Ramos (cell line): Measurements from ENCODE around the gene SLC25A34.

Experiments
- in situ Hi-C: fragments of 300-500 bp; cut with MboI; formaldehyde crosslinking; loops from one replicate; pipeline ENCODE4 v1.14.3; 2022; ENCODE audit warnings: low sequenced_read_pairs; ENCODE audit not compliant: unreplicated experiment

Gene SLC25A34

DNA sequence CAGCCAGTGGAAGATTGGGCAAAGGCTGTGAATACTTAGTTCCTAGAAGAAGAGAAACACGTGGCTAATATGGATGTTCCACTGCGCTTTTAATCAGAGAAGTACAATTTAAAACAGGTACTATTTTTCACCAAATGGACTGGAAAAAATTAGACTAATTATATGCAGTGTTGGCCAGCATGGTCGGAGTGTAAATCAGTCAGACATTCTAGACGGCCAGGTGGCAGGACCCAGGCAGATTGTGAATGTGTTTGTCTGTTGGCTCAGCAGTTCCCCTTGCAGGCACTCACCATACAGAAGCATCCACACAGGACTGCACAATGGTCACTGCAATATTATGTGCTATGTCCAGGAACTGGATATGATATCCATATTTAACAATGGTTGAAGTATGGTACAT is 23.9 kb upstream of the SLC25A34 start:
- in situ Hi-C loops: no loop called here

GRCh38 chr1:15714406-15715136 is 21.5 kb upstream of the SLC25A34 start:
- in situ Hi-C loops: no loop called here

DNA sequence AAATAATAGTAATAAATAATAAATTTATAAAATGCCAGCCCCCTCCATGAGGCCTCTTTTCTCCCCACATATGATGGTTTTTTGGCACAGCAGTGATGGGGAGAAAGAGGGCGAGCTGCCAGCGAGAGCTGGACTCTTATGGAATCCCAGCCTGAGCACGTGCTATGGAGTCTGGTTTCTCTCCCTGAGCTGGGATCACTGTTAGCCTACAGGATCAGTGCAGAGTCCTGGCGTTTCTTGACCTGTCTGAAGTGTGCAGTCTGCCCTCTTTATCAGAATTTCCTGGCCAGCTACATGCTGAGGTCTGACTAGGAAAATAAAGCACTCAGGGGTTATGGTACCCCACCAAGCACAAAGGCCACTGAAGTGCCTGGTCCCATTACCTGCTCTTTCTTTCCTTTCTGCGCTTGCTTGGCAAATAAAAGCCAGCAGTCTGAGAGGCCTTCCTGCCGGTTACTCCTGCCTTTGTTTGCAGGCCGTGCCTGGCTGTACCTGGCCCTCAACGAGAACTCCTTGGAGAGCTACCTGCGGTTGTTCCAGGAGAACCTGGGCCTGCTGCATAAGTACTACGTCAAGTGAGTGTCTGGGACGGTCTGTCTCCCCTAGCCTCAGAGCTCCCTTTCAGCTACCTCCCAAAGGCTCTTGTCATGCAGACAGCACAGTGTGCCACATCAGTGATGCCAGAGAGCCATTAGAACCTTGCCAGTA is 18.5 kb upstream of the SLC25A34 start:
- in situ Hi-C loops: no loop called here

DNA sequence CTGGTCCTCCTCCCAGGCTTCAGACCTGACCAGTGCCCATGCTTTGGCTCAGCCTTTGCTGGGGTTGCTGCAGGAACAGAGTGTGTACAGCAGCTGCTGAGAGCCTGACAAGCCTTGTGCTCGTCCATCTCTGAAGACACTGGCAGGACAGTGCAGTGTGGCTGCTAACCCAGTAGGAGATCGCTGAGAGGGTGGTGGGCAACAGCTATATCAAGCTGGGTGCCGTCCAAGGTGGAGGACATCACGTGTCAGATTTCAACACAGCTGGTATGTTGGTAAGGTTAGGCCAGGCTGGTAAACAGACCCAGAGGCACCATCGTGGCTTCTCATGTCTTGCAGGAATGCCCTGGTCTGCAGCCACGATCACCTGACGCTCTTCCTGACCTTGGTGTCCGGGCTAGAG is 17.9 kb upstream of the SLC25A34 start:
- in situ Hi-C loops: no loop called here

DNA sequence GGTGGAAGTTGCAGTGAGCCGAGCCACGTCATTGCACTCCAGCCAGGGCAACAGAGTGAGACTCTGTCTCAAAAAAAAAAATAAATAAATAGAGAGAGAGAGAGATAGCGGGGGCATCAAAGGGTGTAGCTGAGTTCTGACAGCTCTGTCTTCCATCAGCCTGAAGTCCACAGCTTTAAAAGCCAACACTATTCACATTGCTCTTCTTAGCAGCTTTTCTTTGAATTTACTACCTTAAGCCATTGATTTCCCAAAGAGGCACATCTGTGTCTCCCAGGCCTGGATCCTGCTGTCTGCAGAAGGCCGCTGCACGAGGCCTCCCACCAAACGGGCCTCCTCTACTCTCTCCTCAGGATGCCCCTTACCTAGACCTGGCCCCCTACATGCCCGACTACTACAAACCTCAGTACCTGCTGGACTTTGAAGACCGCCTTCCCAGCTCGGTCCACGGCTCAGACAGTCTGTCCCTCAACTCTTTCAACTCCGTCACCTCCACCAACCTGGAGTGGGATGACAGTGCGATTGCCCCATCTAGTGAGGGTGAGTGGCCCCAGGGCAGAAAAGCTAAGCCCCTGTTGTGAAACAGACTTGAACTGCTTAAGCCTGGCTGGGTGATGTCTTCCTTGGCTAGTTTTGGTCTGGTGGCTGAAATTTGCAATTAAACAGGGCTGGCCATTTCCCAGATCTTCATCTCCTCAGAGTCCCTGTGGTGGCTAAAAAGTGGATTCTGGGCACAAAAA is 16.5 kb upstream of the SLC25A34 start:
- in situ Hi-C loops: no loop called here

DNA sequence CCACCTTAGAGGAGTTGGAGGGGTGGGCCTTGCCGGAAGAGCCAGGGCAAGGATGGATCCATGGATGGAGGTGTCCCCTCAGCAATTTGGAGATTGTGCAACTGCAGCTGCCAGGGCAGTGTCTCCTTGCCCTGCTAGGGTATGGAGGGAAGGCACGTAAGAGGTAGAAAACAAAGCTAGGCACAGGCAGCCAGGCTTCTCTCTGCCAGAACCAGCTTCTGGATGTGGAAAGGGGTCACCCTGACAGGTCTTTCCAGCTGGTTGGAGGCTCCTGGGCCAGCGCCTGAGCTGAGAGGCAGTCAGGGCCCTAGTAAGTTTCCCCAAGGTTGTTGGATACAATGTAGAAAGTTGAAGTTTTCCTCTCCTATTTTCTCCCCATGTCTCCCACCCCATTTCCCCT is 15.2 kb upstream of the SLC25A34 start:
- in situ Hi-C loops: no loop called here

DNA sequence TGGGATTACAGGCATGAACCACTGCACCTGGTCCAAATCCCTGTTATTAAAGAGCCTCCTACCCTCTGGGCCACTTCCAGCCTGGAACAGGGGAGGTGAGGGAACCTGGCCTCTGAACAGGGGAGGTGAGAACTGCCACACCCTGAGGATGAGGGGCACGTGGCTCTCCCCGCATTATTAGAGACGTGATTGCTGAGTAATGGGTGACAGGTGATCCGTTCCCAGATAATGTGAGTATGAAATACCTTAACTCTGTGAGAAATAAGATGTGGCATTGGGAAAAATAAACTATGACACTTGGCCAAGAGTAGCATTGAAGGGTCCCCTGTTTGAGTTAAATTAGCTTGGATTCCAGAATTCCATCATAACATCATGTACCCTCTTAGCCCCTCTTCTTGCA is 13.6 kb upstream of the SLC25A34 start:
- in situ Hi-C loops: no loop called here

- in situ Hi-C loops: no loop called here
Observed at GRCh38 chr1:15722836-15723532, 13.1 kb upstream of the SLC25A34 start.

DNA sequence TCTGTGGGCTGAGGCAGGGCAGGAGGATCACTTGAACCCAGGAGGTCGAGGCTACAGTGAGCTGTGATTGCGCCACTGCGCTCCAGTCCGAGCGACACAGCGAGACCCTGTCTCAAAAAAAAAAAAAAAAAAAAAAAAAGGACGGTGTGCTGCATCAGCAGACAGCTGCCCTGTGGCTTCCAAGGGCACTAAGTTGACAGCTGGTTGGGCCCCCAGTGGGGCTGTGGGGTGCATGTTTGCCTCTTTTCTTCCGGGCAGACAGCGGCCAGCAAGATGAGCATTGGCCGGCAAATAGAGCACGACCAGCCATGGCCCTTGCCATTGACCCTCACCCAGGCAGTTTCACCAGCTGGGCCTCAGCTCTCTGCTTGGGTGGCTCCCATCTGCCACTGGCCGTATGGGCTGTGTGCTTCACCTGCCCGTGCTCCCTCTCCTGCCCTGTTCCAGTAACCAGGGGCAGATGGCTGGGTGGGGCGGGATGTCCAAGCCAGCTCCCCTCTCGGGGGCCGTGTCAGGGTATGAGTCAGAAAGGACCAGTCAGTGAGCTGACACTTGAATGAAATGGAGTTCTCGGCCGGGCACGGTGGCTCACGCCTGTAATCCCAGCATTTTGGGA is 12.3 kb upstream of the SLC25A34 start:
- in situ Hi-C loops: no loop called here

DNA sequence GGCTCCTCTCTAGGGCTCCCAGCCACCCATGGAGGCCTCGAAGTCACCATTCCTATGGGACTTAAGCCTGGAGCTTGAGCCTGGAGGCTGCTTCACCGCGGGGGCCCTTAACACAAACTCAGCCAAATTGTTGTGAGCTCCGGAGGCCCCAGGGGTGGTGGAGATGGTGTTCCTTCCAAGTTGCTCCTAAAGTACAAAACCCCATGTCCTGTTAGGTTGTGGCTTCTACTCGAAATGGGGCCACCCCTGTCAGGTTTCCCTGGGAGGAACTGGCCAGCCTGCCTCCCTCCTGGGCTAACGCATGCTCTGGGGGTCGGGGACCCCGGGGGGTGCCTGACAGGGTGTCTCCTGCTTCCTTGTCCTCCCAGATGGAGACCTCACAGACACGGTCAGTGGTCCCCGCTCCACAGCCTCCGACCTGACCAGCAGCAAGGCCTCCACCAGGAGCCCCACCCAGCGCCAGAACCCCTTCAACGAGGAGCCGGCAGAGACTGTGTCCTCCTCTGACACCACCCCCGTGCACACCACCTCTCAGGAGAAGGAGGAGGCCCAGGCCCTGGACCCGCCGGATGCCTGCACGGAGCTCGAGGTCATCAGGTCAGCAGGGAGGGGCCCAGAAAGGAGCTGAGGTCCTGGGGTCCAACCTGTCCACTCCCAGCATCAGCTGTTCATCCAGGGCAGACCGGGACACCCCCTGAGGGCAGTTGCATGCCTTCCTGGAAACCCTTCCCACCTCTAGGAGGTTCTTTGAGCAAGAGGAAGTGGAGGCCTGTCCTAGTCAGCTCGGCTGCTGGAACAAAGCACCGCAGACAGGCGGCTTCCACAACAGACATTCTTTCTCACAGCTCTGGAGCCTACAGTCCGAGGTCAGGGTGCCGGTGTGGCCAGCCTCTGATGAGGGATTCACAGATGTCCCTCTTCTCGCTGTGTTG is 10.8 kb upstream of the SLC25A34 start:
- in situ Hi-C loops: no loop called here

- in situ Hi-C loops: no loop called here
Observed at GRCh38 chr1:15726508-15726907, 9.6 kb upstream of the SLC25A34 start.

DNA sequence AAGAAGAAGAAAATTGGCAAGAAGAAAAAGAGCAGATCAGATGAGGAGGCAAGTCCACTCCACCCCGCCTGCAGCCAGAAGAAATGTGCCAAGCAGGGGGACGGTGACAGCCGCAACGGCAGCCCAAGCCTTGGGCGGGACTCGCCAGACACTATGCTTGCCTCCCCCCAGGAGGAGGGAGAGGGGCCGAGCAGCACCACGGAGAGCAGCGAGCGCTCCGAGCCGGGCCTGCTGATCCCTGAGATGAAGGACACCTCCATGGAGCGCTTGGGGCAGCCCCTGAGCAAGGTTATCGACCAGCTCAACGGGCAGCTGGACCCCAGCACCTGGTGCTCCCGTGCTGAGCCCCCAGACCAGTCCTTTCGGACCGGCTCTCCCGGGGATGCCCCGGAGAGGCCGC is 9.0 kb upstream of the SLC25A34 start:
- in situ Hi-C loops: no loop called here

DNA sequence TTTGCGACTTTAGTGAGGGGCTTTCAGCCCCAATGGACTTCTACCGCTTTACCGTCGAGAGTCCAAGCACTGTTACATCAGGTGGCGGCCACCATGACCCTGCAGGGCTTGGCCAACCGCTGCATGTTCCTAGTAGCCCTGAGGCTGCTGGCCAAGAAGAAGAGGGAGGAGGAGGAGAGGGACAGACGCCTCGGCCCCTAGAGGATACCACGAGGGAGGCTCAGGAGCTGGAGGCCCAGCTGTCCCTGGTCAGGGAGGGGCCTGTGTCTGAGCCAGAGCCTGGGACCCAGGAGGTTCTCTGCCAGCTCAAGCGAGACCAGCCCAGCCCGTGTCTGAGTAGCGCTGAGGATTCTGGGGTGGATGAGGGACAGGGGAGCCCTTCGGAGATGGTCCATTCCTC is 8.6 kb upstream of the SLC25A34 start:
- in situ Hi-C loops: no loop called here

- in situ Hi-C loops: no loop called here
Observed at GRCh38 chr1:15727866-15728534, 8.1 kb upstream of the SLC25A34 start.

DNA sequence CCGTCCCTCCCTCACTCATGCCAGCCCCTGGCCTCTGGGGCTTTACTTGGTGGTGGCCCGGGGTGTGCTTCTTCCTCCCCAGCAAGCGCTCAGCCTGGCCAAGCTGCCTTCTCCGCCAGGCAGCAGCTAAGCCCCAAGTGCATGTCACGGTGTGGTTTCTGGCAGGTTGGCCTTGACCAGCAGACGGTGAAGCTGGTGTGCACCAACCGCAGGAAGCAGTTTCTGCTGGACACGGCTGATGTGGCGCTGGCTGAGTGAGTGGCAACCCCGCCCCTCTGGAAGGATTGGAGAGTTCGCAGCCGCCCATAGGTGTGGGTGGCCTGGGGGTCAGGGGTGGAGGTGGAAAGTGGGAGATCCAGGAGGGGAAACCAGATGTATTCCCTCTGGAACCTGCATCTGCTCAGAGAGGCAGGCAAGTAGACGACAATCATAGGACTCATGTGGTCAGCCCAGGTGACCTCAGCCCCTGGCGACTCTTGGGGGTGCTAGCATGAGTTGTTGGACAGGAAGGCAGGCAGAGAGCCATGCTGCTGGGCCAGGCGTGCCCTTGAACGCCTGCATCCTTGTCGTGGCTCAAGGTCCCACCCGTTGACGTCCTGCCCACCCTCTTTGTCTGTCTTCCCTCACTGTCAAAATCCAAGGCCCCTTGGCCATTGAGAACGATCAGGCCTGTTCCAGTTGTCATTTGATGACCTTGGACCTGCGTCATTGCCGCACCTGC is 7.0 kb upstream of the SLC25A34 start:
- in situ Hi-C loops: no loop called here

DNA sequence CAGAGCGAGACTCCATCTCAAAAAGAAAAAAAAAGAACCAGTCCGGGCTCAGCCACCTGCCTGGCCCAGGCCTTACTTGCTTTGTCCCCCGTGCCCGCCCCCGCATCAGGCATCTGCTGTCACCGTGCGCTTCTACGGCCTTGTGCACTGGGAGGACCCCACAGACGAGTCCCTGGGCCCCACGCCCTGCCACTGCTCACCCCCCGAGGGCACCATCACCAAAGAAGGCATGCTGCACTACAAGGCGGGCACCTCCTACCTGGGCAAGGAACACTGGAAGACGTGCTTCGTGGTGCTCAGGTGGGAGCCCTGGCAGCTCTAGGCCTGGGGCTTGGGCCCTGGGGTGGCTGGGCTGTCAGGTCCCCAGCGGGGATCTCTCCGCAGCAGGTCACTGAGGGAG is 5.6 kb upstream of the SLC25A34 start:
- in situ Hi-C loops: no loop called here

- in situ Hi-C loops: no loop called here
Observed at GRCh38 chr1:15730936-15731335, 5.1 kb upstream of the SLC25A34 start.
